T-helper 1 cell (primary cell): ENCODE measurements around the gene HACL1.
A peak's percentile ranks its signal among the peaks of the same experiment; 100 is the strongest.
"Not testable (repeated sequence)": the region's sequence is repeated elsewhere in the genome, so short reads cannot be mapped to it uniquely, and the experiment has no call there.

ENCODE experiments used
- DNase-seq, 5 donors: peaks; one replicate each; pipeline ENCODE4 v3.0.0-alpha.2; 2012 to 2020

Gene HACL1

DNA sequence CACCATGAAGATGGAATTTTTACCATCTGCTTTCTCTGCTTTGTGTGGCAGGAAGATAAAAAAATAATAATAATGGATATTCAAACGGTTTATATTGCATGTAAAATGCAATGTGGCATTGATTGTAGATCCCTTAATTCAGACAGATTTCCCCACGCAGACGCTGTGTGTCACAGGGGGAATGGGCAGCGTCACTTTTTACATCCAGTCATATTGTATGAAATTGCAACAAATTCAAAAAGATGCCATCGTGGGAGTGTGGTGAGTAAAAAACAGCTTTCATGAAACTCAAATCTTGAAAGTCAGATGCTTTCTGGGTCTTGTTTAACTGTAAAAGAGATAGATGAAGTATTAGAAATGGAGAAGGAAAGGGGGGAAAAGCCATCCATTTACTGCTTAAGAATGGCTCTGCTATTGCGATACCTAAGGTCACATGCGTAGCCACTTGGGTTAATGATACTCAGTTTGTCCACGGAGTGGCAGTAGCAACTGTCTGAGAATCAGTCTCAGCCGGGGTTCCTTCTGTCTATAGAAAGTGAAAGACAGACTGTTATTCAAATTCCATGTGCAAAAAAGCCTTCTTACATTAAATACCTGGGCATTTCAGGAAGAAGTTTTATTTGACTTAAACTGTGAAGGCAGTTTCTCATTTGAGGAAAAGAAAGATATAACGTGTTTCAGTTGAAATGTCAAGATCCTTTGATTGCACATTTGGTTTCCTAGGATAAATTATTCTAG lies 28.7 kb upstream of the HACL1 start:
- peak in 4 of 5 donors; percentile 35 to 85 (median 49) for DNase-seq

GRCh38 chr3:15628967-15629366 lies 27.6 kb upstream of the HACL1 start:
- no peak for DNase-seq

DNA sequence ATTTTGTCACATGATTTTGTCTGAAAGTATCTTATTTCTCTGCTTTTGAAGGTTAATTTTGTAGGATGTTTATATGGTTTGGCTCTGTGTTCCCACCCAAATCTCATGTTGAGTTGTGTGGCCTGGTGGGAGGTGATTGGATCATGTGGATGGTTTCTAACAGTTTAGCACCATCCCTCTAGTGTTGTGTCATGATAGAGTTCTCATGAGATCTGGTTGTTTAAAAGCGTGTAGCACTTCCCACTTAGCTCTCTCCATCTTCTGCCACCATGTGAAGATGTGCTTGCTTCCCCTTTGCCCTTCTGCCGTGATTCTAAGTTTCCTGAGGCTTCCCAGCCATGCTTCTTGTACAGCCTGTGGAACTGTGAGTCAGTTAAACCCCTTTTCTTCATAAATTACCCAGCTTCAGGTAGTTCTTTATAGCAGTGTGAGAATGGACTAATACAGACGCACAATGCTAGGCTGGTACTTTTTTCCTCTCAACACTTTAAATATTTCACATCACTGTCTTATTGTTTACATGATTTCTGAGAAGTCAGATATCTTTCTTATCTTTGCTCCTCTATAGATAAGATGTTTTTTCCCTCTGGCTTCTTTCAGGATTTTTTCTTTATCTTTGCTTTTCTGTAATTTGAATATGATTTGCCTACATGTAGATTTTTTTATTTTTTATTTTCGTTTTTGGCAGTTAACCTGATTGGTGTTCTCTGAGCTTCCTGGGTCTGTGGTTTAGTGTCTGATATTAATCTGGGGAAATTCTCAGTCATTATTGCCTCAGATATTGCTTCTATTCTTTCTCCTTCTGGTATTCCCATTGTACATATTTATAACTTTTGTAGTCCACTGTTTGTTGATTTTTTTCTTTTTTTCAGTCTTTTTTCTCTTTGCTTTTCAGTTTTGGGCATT lies 22.4 kb upstream of the HACL1 start:
- DNase-seq = peak in 1 of 5 donors; percentile 44

- not testable (repeated sequence) for DNase-seq
Observed at GRCh38 chr3:15619659-15620464, 18.5 kb upstream of the HACL1 start.

- DNase-seq = no peak
Observed at GRCh38 chr3:15616053-15616452, 14.7 kb upstream of the HACL1 start.

GRCh38 chr3:15614958-15615357 lies 13.6 kb upstream of the HACL1 start:
- no peak for DNase-seq

DNA sequence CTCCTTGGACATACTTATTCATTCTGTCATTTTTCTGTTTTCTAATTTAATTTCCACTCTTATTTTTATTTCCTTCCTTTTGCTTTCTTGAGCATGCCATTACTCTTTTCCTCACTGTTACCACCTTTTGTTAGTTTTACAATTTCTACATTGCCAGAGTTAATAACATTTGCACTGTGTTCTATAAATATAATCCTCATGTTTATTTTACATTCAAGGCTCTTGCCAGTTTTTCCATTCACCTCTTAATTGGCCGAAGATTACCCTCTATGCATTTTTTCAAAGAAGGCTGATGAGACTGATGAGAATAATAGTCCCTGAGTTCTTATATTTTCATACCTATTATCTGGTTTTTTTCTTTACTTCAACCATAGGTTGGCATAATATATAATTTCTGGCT lies 10.6 kb upstream of the HACL1 start:
- no peak for DNase-seq

- DNase-seq = no peak
Observed at GRCh38 chr3:15611018-15611417, 9.6 kb upstream of the HACL1 start.

DNA sequence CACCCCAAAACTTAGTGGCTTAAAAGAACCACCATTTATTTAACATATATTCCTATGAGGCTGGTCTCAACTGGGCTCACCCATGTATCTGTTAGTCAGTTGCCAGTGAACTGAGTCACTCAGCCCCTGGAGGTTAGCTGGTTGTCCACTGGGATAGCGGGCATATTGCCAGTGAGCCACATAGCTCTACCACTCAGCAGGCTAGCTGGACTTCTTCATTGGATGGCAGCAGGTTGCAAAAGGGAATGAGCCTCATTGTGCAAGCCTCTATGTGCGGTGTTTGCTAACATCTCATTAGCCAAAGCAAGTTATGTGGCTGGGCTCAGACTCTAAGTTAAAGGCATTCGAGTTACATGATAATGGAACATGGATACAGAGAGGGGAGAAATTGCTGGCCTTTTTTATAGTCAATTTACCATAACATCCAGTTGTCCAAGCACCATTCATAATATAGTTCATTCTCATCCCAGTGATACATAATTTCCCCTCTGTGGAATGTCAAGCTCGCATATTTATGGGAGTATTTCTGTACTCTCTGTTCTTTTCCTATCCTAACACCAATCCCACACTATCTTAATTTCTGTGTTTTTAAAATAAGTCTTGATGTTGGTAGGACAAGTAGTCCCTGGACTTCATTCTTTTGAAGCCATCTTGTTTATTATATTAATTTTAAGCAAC lies 8.9 kb upstream of the HACL1 start:
- no peak for DNase-seq

DNA sequence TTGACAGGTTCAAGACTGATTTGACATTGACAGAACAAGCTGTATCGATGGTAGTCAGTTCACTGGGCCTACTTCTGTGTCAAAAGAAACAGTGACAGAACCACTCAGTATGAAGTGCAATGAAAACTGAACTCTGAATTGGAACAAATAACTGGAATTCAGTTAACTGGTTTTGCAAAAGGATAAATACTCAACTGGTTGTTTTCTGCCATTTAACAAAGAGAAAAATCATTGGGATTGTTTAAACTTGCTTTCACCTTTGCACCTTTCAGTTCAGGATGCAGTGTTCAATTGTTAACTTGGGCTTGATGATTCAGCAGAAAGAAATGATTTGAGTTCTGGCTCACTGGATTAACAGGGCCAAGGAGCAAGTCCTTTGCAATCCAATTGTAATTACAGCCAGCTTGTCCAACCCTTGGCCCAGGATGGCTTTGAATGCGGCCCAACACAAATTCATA lies 5.1 kb upstream of the HACL1 start:
- no peak for DNase-seq

GRCh38 chr3:15604584-15604983 lies 3.2 kb upstream of the HACL1 start:
- DNase-seq = not testable (repeated sequence)

GRCh38 chr3:15602816-15603215 lies 1.4 kb upstream of the HACL1 start:
- DNase-seq = not testable (repeated sequence)

- no peak for DNase-seq
Observed at GRCh38 chr3:15602146-15602536, 772 bp upstream of the HACL1 start.

- no peak for DNase-seq
Observed at GRCh38 chr3:15601046-15601398, 347 bp downstream of the HACL1 start.

DNA sequence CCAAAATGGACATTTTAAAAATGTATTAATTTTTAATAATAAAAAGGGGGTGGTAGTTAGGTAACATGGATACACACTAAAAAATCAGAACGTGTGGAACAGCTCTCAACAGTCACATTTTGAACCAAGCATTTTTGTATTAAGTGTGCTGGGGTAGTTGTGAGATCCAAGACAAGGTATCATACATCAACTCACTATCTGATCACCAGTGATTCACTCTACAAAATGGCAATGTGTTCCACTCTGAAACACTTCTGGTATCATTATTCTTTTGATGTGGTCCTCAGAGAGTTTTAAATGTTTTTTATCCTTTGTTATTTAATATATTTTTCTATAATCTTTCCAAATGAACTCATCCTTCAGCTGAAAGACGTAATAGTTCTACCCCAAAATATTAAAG lies 5.4 kb downstream of the HACL1 start:
- no peak for DNase-seq

GRCh38 chr3:15592968-15593367 lies 8.4 kb downstream of the HACL1 start:
- DNase-seq = no peak

GRCh38 chr3:15591928-15592327 lies 9.4 kb downstream of the HACL1 start:
- DNase-seq = no peak

DNA sequence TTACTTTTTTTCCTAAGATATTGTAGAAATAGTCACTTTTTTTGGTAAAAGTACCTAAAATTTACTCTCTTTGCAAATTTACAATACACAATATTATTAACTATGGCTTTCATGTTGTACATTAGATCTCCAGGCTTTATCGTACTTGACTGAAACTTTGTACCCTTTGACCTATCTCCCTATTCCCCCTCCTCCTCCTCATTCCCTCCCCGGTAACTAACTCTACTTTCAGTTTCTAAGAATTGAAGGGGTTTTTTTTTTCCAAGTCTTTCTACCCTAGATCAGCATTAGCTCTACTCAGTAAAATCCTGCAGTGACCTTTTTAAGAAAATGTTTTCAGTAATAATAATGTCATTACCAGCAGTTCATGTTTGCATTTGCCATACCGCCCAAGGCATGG lies 10.1 kb downstream of the HACL1 start:
- DNase-seq = no peak

DNA sequence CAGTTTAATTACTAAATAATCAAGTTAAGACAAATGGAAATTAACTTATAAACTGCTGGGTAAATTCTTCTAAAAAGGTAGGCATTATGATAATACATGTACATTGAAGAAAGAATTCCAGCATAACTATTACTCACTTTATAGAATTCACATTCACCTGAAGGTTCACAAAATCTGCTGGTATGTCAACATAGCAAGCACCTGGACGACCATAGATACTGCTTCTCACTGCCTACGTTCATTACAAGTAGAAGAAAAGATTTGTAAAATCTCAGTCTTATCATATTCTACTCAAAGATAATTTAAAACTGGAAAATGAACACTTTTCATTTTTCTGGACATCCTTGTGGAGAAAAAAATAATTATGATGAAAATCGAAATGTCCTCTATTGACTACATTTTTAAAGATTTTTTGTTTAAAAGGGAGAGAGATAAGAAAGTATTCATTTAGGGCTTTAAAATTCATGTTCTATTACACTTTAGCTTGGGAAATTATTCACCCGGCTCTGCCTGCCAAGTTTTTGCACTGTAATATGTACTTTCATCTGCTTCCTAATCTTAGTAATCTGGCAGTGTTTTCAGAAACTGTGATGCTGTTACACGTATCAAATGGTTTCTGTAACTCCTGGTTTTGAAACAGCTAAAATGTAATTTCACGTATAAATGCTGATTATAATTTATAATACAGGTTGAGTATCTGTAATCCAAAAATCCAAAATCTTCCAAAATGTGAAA lies 16.1 kb downstream of the HACL1 start:
- DNase-seq = no peak

DNA sequence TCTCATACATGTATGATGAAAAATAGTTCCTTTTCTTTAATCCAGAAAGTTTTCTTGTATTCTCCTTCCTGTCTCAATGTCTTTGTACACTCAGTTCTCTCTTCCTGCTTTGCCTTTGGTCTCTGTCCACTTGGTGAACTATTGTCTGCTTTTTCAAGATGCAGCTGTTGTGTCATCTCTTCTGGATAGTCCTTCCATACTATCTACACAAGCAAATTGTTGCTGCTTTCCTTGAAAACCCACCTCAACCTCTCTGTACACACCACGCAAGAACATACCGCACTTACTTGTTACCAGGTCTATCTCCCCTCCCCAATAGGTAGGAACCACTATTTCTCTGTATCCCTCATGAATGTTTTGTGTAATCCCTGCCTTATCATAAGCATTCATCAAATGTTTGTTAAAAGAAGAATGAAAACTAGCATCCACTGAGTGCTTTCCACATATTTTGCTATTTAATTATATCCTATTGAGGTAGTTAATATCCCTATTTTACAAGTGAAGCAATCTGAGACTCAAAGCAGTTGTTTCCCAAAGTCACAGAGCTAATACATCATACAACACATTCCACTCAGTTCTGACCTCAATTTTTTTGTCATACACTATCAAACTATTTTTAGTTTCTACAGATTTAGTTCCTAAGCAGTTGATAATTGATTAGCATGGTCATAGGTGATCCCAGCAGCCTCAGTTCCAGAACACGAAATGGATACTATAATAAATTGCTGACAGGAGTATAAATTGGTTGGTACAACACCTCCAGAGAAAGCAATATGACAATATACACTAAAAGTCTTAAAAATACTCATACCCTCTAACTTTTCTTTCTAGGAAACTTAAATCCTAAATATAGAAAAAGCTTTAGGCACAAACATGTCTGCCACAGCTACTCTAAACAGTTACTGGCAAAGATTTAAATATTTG lies 19.6 kb downstream of the HACL1 start:
- no peak for DNase-seq

DNA sequence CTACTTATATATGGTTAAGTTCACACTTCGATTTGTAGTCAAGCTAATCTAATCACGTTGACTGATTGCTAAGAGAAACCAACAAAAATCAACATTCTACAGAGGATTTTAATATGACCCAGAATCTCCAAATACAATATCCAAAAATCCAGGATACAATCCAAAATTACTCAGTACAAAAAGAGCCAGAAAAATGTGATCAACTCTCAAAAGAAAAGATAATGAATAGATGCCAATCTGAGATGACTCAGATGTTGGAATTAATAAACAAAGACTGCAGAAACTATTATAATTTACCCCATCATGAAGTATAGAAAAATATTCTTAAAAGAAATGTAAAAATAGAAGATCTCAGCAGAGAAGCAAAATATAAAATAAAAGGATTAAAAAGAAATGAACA lies 22.3 kb downstream of the HACL1 start:
- DNase-seq = no peak
